ENCODE results near the gene CAGE1. TPM values are rescaled to one million over a fixed set of nuclear protein-coding genes. Genes with fewer than 3 reads are reported as not detected.
A peak's percentile ranks its signal among the peaks of the same experiment; 100 is the strongest.

Gene CAGE1
- polyA plus RNA-seq (ENCODE audit: insufficient read length): 0.38 TPM
- long read RNA-seq, donor 1: 0 reads
- long read RNA-seq, donor 2, partial matches to known transcripts: 45 of 51 reads
- long read RNA-seq, donor 2, other reads (novel, unspliced or antisense): 6 of 51 reads
- long read RNA-seq, donor 3: 0 reads
- long read RNA-seq, donor 4: 0 reads
- long read RNA-seq, donor 5: 0 reads
- long read RNA-seq, donor 6: 0 reads
- long read RNA-seq, donor 7, partial matches to known transcripts: 63 of 69 reads
- long read RNA-seq, donor 7, other reads (novel, unspliced or antisense): 6 of 69 reads
- long read RNA-seq, donor 8: 0 reads

DNA sequence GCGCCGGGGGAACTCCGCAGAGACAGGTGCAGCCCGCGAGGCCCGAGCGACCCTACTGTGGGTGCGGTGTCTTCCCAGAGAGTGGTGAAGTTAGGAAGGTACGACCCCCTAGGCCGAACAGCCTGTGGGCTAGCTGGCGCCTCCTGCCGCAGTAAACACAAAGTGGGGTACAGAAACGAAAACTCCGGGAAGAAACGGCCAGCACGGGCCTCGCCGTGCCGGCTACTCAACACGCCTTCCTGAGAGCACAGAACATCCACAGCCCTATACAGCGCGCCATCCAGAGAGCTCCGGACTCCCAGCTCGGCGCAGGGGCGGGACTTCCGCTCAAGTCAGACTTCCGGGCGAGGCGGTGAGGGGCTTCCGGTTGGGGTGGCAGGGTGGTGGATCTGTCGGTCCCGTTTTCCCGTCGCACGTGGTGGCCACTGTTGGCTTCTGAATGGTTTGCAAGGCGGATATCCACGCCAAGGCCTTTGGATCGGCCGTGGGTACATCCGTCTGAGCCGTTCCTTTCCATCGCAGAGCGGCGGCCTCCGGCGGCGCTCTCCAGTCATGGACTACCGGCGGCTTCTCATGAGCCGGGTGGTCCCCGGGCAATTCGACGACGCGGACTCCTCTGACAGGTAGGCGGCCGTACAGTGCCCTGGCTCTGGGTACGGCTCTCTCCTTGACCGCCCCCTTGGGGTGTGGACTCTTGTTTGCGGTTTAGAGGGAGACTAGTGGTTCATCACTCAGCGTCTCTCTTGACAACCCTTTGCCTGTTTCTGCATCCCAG is at the start of gene CAGE1, which contains the start of gene RIOK1:
Gene CAGE1 (minus strand): TSS at position 292 of the 775 bp plus-strand sequence. CDS start 2,569 bp downstream, outside the sequence.
Gene RIOK1 (plus strand): TSS at position 358 of the 775 bp plus-strand sequence. CDS start 195 bp downstream, at position 553.
- DNase-seq: peak; percentile 95

DNA sequence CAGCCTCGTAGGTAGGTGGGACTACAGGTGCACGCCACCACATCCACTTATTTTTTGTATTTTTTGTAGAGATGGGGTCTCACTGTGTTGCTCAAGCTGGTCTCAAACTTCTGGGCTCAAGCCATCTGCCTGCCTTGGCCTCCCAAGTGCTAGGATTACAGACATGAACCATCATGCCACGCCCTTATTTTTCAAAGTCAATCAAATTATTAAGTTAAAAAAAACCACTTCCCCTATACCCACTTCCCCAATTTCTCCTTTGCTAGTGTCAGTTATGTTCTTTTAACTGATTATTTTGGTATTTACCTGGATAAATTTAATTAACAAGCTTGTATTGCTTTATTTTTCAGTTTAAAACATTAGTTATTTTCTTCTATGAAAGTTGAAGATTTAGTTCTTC is 49.7 kb upstream of the CAGE1 start:
- DNase-seq: no peak

DNA sequence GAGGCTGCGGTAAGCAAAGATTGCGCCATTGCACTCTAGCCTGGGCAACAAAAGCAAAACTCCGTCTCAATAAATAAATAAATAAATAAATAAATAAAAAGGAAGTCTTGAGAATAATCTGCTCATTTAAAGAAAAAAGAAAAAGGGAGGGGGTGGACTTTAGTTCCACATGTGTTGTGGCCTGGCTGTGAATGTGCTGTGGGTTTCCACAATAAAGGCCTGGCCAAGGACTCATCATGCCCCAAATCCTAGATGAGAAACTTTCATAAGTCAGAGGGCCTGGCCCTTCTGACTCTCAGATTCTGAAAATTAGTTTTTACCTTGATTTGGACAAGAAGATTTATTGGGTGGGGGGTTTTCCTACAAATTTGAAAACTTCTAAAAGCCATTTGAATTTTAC is 48.5 kb upstream of the CAGE1 start:
- DNase-seq: no peak

GRCh38 chr6:7434672-7435071 is 45.1 kb upstream of the CAGE1 start:
- DNase-seq: no peak

DNA sequence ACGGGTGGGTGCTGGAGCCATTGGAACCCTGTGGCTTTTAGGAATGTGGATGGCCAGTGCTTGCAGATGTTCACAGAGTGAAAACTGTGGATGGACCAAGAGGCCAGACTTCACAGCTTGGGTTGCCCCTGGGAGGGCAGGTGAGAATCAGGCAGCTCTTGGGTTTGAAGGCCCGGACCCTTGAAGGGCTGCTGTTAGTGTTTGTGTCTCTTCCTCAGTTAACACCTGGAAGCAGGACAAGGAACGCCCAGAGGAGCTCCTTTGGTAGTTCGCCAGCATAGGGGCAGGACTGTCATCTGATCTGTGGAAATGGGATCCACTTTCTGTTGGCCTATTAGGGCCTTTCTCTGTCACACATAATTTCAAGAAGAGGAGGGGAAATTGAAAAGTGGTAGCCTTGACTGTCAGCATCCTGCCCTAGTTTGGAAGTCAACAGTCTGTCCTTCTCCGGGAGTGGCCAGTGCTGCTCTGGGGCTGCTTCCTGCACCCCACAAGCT is 43.6 kb upstream of the CAGE1 start:
- DNase-seq: no peak

DNA sequence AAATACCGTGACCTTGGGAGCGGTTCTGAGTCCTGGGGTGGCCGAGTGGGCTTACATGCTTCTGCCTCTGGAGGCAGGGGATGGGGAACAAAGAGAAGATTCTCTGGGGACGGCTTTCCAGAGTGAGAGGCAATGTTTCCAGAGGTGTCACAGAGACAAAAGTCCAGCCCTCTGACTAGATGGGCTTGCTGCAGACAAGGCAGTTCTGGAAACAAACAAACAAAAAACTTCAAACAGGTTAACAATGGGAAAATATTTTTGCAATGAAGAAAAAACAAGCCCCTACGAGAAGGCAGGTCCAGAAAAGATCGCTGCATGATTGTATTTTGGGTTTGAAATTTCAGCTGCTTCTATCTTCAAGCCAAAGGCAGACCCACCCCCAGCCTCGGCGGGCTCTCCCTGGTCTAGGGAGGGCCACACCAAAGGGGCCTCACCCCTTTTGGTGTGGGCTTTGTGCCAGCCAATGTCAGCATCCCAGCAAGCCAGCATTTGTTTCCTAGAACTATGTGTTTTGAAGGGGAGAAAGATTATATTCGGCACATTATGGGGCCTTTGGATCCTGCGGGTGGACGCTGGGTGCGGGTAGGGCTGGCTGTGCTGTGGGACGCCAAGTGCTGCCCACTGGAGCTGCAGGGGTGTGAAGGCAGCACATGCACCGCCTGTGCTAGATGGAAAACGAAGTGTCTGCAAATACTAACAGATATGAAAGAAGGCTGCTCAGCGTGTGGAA is 43.0 kb upstream of the CAGE1 start:
- no peak for DNase-seq

- DNase-seq: no peak
These were observed 42.3 kb upstream of the CAGE1 start for GRCh38 chr6:7431674-7432390.

- no peak for DNase-seq
These were observed 41.8 kb upstream of the CAGE1 start for GRCh38 chr6:7431313-7431673.

- no peak for DNase-seq
These were observed 37.1 kb upstream of the CAGE1 start for GRCh38 chr6:7426447-7427169.

GRCh38 chr6:7425808-7426190 is 36.3 kb upstream of the CAGE1 start:
- DNase-seq: no peak

- DNase-seq: no peak
These were observed 35.6 kb upstream of the CAGE1 start for GRCh38 chr6:7424967-7425807.

DNA sequence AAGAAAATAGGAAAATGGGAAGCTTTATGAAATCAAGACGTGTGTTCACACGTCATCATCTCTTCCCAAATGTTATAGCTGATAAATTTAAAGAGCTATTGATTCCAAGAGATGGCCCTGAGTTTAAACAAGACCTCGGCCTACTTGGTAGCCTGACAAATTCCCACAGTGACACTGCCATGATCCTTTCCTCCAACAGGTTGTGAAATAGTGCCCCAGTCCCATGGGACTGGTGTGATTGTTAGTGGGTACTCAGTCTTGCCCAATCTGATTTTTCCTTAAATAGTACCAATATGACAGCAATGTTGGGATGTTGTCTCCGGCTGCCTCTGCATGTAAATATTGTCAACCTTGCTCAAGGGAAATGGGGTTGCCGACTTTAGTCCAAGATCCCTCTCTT is 34.5 kb upstream of the CAGE1 start:
- no peak for DNase-seq

DNA sequence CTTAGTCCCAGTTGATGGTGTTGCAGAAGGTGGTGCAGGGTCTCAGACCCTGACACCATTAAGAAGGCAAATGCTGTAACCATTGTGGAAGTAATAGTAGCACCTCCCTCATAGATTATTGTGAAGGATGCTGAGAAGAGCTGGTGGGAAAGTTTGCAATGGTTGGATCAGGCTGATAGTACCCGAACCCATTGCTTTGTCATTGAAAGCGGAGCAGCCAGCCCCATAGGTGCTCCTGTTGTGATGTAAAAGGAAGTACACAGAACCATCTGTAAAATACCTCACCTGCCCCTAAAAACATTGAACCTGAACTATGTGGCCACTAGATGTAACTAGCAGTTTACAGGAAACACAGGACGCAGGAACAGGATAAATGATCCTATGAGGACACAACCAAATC is 31.5 kb upstream of the CAGE1 start:
- DNase-seq: no peak

GRCh38 chr6:7419065-7419464 is 29.5 kb upstream of the CAGE1 start:
- DNase-seq: no peak

DNA sequence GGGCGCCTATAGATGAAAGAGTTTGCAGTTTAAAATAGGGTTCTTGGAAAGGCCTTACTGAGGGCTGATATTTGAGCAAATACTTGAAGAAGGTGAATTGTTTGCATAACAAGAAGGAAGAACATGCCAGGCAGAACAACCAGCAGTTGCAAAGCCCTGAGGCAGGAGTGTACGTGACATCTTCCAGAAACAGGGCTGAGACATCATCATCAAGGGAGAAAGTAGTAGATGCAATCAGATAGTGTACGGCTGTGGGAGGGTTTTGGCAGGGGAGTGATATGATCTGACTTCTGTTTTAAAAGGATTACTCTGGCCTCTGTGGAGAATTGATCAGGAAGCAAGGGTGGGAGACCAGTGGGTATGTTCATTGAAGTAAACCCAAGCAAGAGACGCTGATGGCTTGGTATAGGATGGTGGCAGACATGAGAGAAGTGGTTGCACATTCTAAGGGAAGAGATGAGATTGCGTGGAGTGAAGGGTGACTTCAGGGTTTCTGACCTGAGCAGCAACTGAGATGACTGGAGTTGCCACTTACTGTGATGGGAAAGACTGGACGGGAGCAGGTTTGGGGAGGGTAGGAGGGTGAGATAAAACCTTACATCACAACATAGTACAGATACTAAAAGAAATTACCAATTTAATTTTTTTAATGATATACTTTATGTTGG is 28.8 kb upstream of the CAGE1 start:
- no peak for DNase-seq

GRCh38 chr6:7417684-7418083 is 28.1 kb upstream of the CAGE1 start:
- no peak for DNase-seq

- DNase-seq: no peak
These were observed 25.3 kb upstream of the CAGE1 start for GRCh38 chr6:7414811-7415210.

DNA sequence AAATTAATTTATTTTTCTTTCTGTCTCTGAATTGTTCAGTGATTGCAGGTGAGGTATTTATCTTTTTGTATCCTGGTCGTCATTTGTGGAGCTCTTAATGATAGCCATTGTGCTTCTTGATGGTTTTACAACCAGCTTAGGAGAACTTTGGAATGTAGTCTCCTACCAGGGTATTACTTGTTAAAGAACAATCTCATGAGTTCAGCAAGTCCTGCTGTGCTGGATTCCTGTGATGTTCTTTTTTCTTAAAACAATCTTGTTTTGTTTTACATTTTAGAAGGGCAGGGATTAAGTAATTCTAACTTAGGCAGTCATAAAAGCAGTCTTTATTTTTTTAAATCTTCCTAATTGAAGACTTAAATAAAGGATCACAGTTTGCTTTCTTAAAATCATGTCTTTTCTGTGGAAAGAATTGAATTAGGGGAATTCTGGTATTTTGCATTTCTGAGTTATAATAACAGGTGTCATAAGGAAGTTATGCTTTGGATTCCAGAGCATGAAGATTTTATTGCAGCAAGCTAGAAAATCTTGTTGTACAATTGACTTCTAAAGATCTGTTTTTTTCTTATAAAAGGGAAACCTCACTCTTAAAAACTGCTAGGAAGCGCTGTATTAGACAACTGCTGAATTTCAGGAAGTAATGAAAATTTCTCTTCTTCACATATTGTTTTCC is 23.7 kb upstream of the CAGE1 start:
- no peak for DNase-seq

- DNase-seq: no peak
These were observed 21.8 kb upstream of the CAGE1 start for GRCh38 chr6:7411328-7411727.

All from left kidney (tissue), 8 donors.